GM18867 (cell line): Measurements from ENCODE around the gene ZFAND3.
"Not testable (repeated sequence)": the region's sequence is repeated elsewhere in the genome, so short reads cannot be mapped to it uniquely, and the experiment has no call there.

Source experiments
- ATAC-seq: cut with Tn5 transposase; IDR thresholded peaks from one replicate; pipeline ENCODE4 v1.9.1; 2021; ENCODE audit warnings: mild to moderate bottlenecking, moderate library complexity; ENCODE audit not compliant: unreplicated experiment

ZFAND3 gene

DNA sequence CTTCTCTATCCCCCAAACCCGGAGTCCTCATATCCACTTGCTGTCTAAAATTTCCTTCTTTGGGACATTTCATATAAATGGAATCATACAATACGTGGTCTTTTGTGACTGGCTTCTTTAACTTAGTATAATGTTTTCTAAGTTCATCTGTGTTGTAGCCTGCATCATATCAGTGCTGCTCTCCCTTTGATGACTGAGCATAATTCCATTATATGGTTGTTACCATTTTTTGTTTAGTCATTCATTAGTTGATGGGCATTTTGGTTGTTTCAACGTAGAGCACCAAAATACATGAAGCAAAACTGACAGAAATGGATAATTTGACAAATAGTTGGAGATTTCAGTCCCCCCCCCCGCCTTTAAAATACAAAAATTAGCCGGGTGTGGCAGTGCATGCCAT is 71.5 kb downstream of the ZFAND3 start:
- ATAC-seq = no peak

DNA sequence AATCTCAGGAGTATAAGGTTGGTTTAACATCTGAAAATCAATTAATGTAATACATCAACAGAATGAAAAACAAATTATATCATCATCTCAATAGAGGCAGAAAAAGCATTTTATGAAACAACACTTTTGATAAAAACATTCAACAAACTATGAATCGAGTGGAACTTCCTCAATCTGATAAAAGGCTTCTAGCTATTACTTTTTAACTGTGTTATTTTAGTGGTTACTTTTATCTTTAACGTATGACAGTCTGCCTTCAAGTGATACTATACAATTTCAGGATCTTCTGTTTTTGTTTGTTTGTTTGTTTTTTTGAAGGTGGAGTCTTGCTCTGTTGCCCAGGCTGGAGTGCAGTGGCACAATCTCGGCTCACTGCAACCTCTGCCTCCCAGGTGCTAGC is 73.7 kb downstream of the ZFAND3 start:
- ATAC-seq = no peak

DNA sequence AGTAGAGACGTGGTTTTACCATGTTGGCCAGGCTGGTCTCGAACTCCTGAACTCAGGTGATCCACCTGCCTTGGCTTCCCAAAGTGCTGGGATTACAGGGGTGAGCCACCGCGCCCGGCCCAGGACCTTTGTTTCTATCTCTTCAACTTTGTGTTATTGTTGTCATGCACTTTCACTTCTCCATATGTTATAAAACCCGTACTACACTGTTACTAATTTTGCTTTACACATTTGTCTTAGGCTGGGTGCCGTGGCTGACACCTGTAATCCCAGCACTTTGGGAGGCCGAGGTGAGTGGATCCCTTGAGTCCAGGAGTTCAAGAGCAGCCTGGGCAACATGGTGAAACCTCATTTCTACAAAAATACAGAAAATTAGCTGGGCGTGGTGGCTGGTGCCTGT is 74.2 kb downstream of the ZFAND3 start:
- ATAC-seq = not testable (repeated sequence)

GRCh38 chr6:37894585-37894984 is 75.1 kb downstream of the ZFAND3 start:
- ATAC-seq = no peak

GRCh38 chr6:37897321-37897720 is 77.8 kb downstream of the ZFAND3 start:
- no peak for ATAC-seq

DNA sequence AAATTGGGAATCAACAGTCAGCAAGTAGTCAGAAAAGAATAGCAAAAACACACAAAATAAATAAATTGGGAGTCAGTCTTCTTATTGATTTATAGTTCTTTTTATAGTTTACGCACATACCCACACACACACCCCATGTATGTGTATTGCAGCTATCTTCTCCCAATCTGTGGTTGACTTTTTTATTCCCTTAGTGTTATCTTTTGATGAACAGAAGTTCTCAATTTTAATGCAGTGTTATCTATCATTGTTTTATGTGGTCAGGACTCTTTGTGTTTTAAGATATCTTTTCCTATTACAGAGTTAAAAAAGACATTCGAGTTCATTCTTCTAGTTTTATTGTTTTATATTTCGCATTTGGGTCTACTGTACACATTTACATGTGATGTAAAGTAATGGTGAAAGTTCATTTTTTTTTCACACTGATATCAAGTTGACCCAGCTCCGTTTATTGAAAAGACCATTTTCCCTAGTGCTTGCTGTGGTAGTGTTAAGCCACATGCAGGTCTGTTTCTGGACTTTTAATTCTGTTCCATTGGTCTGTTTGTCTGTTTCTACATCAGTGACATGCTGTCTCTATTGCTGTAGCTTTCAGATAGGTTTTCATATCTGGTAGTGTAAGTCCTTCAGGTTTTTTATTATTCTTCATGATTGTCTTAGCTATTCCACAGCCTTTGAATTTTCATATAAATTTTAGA is 78.4 kb downstream of the ZFAND3 start:
- ATAC-seq = no peak

DNA sequence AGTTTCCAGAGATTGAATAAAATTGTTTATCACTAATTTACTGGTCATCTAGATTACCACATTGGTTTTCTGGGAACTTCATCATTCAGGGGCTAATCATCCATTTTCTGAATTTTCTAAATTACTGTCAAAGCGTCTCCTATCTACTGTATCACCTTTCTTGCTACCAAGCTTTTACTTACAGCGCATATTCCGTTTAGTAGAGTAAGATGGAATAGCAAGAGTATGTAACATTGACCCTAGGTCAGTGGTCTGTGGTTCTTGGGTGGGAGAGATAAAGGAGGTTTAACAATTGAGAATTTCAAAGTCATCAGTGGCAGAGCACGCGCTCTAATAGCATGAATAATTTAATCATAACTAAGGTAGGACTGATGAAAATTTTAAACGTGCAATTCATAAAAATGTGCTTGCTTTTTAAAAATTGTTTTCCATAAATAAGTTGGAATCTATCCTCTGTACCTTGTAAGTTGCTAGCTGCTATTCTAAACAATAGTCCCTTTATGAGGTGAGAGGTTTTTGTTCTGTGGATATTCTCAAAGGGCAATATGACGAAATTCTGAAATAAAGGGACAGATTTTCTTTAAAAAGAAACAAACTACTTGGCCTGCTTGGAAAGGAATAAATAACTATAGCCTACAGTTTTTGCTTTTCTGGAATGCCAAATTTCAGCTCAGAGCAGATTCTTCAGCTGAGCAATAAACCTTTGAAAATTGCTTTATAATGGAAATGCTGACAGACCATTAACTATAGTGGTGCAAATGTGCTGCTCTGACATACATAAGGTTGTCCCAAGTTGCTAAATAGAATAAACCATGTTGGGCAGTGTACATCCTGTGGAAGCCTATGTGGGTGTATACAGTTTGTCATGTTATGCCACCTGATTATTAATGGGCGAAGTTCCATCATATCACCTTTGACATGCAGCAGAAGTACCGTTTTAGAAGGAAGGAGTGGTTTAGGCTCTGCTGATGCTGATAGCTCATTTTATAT is 84.1 kb downstream of the ZFAND3 start:
- no peak for ATAC-seq

- no peak for ATAC-seq
These were observed 85.1 kb downstream of the ZFAND3 start for GRCh38 chr6:37904590-37904989.

DNA sequence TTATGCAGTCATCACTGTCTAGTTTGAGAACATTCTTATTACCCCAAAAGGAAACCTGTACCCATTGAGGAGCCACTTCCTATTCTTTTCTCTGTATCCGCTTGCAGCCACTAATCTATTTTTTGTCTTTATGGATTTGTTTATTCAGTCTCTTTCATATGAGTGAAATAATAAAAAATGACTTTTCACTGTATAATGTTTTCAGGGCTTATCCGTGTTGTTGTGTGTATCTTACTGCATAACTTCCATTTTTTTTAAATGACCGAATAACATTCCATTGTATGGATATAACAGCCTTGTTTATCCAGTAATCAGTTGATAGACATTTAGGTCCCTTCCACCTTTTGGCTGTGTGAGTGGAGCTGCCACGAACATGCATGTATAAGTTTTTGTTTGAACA is 86.6 kb downstream of the ZFAND3 start:
- ATAC-seq = no peak

GRCh38 chr6:37910998-37911397 is 91.5 kb downstream of the ZFAND3 start:
- ATAC-seq = no peak

DNA sequence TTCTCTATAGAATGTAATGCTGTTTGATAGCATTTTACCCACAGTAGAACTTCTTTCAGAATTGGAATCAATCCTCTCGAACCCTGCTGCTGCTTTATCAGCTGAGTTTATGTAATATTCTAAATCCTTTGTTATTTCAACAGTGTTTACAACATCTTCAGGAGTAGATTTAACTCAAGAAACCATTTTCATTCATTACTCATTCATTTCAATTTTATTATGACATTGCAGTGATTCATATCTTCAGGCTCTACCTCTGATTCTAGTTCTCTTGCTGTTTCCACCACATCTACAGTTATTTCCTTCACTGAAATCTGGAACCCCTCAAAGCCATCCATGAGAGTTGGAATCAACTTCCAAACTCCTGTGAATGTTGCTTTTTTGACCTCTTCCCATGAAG is 93.7 kb downstream of the ZFAND3 start:
- no peak for ATAC-seq

DNA sequence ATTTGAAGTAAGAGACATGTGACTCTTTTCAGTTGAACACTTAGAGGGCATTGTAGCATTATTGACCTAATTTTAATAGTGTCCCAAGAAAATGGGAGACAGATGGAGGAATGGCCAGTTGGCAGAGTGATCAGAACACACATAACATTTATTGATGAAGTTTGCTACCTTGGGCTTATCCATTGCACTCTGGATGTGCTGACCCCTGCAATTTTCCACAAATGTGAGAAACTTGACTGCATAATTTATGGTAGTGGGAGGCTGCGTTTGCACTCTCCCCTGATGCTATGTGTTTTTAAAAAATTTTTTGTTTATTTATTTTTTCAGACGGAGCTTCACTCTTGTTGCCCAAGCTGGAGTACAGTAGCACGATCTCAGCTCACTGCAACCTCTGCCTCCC is 95.9 kb downstream of the ZFAND3 start:
- ATAC-seq = no peak

- no peak for ATAC-seq
These were observed 96.6 kb downstream of the ZFAND3 start for GRCh38 chr6:37916149-37916548.

DNA sequence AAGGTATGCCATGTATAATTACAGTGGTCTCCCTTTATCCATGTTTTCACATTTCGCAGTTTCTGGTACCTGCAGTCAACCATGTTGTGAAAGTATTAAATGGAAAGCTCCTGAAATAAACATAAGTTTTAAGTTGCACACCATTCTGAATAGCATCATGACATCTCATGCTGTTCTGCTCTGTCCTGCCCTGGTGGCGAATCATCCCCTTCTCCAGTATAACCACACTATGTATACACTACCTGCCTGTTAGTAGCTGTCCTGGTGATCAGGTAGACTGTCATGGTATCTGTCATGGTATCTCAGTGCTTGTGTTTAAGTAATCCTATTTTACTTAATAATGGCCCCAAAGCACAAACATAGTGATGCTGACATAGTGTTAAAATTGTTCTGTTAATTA is 97.1 kb downstream of the ZFAND3 start:
- no peak for ATAC-seq

DNA sequence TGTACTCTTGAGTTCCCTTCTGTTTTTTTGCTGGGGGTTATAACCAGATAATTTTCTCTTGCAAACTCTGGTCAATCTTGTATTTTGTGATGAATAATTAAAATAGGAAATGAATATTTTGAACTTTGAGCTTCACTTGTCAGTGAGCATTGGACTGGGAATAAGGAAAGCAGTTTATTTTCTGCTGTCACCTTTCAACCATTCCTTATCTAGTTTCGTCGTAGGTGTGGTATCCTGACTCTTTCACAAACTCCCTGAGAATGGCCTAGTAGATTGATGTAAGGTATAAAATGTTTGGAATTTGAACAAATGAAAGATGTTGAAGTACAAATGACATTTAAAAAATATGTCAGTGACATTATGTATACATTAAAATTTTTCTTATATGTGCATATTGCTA is 98.0 kb downstream of the ZFAND3 start:
- ATAC-seq = no peak

DNA sequence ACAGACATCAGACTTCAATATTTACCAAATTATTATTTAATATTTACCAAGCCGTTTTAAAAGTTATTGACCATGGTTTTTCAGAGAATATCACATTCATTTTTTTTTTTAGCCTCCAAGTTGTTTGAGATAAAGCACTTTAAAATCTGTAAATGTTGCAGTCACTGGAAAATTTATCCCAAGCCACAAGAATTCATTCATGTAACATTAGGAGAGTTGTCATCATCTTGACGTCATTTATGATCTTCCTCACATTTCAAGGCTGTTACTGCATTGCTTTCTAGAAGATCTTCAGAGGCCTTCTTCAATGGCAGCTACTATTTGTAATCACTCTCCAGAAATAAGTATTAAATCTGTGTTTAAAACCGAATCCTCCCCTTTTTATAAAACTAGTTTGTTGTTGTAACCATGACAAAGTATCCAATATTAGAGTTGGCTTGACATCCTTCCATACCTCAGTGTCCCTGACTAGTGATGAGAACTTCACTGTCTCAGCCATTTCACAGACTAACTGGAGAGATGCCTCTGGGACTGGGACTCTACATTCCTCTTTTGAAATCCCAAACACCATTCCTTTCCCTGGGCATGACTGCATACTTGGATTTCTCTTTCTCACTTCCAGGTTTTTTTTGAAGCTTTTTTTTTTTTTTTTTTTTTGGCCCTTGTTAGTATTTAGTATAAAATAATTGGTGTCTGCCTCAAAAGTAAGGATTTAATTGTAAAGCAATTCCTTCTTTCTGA is 100.1 kb downstream of the ZFAND3 start:
- ATAC-seq = no peak

DNA sequence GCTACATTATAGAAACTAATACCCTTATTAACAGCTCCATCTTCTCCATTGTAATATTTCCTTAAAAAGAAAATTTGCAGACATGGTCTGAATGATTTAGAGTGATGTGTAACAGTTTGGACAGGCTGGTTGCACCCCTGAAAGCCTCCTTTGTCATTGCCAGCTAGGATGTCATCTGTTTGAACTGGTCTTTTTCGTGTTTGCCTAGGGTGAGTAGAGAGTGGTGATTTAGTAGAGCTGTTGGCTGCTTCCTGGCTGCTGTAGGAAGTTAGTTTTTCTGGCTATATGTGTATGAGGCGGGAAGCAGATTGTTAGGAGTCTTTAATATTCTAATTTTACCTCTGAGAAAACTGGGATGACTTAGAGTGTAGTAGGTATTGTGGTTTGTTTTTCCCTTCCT is 101.1 kb downstream of the ZFAND3 start:
- no peak for ATAC-seq

- no peak for ATAC-seq
These were observed 103.0 kb downstream of the ZFAND3 start for GRCh38 chr6:37922563-37922962.

GRCh38 chr6:37923514-37923913 is 104.0 kb downstream of the ZFAND3 start:
- ATAC-seq = no peak

GRCh38 chr6:37926661-37927060 is 107.1 kb downstream of the ZFAND3 start:
- no peak for ATAC-seq

GRCh38 chr6:37928217-37928616 is 108.7 kb downstream of the ZFAND3 start:
- ATAC-seq = no peak
